22Rv1 (cell line): ENCODE results near the gene ZNF362.
A peak's percentile ranks its signal among the peaks of the same experiment; 100 is the strongest.

ENCODE experiments used
- H3K27ac ChIP-seq: fragments of 450-650 bp; 2 replicates; pipeline ENCODE4 v1.5.1; 2017
- CTCF ChIP-seq: fragments of 450-650 bp; IDR thresholded peaks from 2 replicates; pipeline ENCODE4 v1.5.1; 2017; ENCODE audit warnings: mild to moderate bottlenecking
- ZFX ChIP-seq: fragments of 450-650 bp; IDR thresholded peaks from 2 replicates; pipeline ENCODE4 v1.6.1; 2017; ENCODE audit warnings: antibody characterized with exemption, borderline replicate concordance

The ZNF362 gene

GRCh38 chr1:33348194-33348593 is 91.9 kb downstream of the ZNF362 start:
- H3K27ac ChIP-seq: peak overlapping the region; percentile 91
- TF ChIP-seq ZFX: no peak
- no peak for TF ChIP-seq CTCF

- H3K27ac ChIP-seq: peak overlapping the region; percentile 91
- TF ChIP-seq CTCF (no peak), ZFX (no peak)
Measured at GRCh38 chr1:33348676-33349080, 92.4 kb downstream of the ZNF362 start.

- TF ChIP-seq ZFX (no peak), CTCF (no peak)
- H3K27ac ChIP-seq: peak overlapping the region; percentile 91
Measured at GRCh38 chr1:33349081-33349759, 92.9 kb downstream of the ZNF362 start.

- peak overlapping the region; percentile 91 for H3K27ac ChIP-seq
- TF ChIP-seq ZFX (no peak), CTCF (no peak)
Measured at GRCh38 chr1:33349778-33350610, 93.7 kb downstream of the ZNF362 start.
